Right lobe of liver (tissue), 6 donors: ENCODE results near the gene RNF121. TPM values are rescaled to one million over a fixed set of nuclear protein-coding genes. Genes with fewer than 3 reads are reported as not detected.
"Not testable (repeated sequence)": the region's sequence is repeated elsewhere in the genome, so short reads cannot be mapped to it uniquely, and the experiment has no call there.

Source experiments
- ATAC-seq, 4 donors: fragments of 200-7000 bp; cut with Tn5 transposase; one replicate each; pipeline ENCODE4 v1.9.1; 2020; ENCODE audit warnings: mild to moderate bottlenecking in 4 of 4, moderate library complexity in 4 of 4
- DNase-seq, 3 donors: peaks; one replicate each; pipeline ENCODE4 v3.0.0-alpha.2; 2020
- H3K27ac ChIP-seq, 3 donors: fragments of 200-600 bp; one replicate each; pipeline ENCODE4 v1.8.0; 2022
- H3K27me3 ChIP-seq, 2 donors: fragments of 200-600 bp; one replicate each; pipeline ENCODE4 v1.8.0; 2022
- H3K36me3 ChIP-seq, 4 donors: fragments of 200-600 bp; sonication (generic) in 1 of 4; one replicate each; pipeline versions ENCODE4 v1.5.1 to v1.8.0; 2017 to 2022; ENCODE audit warnings: control low read depth in 1 of 4
- H3K4me1 ChIP-seq, 4 donors: fragments of 200-600 bp; sonication (generic) in 1 of 4; one replicate each; pipeline versions ENCODE4 v1.5.1 to v1.8.0; 2017 to 2022; ENCODE audit warnings: control low read depth in 1 of 4
- H3K4me3 ChIP-seq, 3 donors: fragments of 200-600 bp; one replicate each; pipeline ENCODE4 v1.8.0; 2022
- H3K9me3 ChIP-seq, 4 donors: fragments of 200-600 bp; sonication (generic) in 1 of 4; one replicate each; pipeline versions ENCODE4 v1.5.1 to v1.8.0; 2017 to 2022; ENCODE audit warnings: control low read depth in 1 of 4
- CTCF ChIP-seq, 4 donors: fragments of 200-600 bp in 3 of 4; fragments of 450-650 bp in 1 of 4; IDR thresholded peaks; one replicate each; pipeline versions ENCODE4 v1.5.1 to v1.8.0; 2016 to 2022; ENCODE audit warnings: antibody characterized with exemption in 4 of 4, mild to moderate bottlenecking in 2 of 4
- POLR2A ChIP-seq: fragments of 450-650 bp; IDR thresholded peaks from one replicate; pipeline ENCODE4 v1.6.1; 2017; ENCODE audit warnings: antibody characterized with exemption, mild to moderate bottlenecking
- WGBS: methylation state at CpG from one replicate; pipeline ENCODE4 v1.1.6; 2018; ENCODE audit warnings: low coverage, low lambda C conversion rate; ENCODE audit not compliant: insufficient coverage; ENCODE audit errors: missing lambda C conversion rate; 5-methylcytosine and 5-hydroxymethylcytosine counted together
- intact Hi-C, 2 donors: fragments of 100-400 bp; cut with DNase I; formaldehyde crosslinking; loops; one replicate each; pipeline versions ENCODE4 v1.11.2 to v1.14.1; 2022
- long read RNA-seq: library from polyadenylated mRNA; unstranded; transcript quantifications from one replicate; pipeline ENCODE4 v2.0.0, GENCODE V29; 2019
- total RNA-seq, 6 experiments: library from RNA; depleted of rRNA in 2 of 6; stranded (reverse); fragments of >200 nt in 2 of 6; fragmentation: NEBNext Ultra II Directional in 3 of 6; extraction: Animal tissue kit (Norgen Biotek cat#: 25700) in 3 of 6; gene quantifications; one replicate each; pipeline versions ENCODE4 v1.1.0 to v1.2.4, GENCODE V29; 2016 to 2023
- donor health status: DM: no; HTN: yes; CAD: no.
- donor health status: DM: no; HTN: no; CAD: no.
- donor health status: DM: no; HTN: no; CAD: no.
- donor health status: DM: no; HTN: yes; CAD: no.
- donor health status: DM: no; HTN: yes; CAD: no.

Gene RNF121
- total RNA-seq: 10 to 100 TPM; 14.8 to 23.7 (median 18.9) TPM
- long read RNA-seq, partial matches to known transcripts: 0 of 1 reads
- long read RNA-seq, other reads (novel, unspliced or antisense): 0 of 1 reads

- Histone ChIP-seq H3K27ac (peak within 1 kb of the TSS; percentile 66 to 83 (median 71)), H3K4me1 (peaks cover 0 to 21% (median 7%) of the 10 kb centered on the region in 4 donors)
- intact Hi-C loops: no loop called here
Measured at GRCh38 chr11:71928737-71929443, at the start of gene RNF121. Gene RNF121, plus strand, starts transcription at chr11:71929046. Its CDS starts 16 bp downstream, at chr11:71929062.

GRCh38 chr11:71885806-71886205 is 43.0 kb upstream of the RNF121 start:
- H3K9me3 ChIP-seq, ATAC-seq, H3K27me3 ChIP-seq, H3K4me3 ChIP-seq, intact Hi-C loops, H3K4me1 ChIP-seq, H3K36me3 ChIP-seq, H3K27ac ChIP-seq, DNase-seq: not testable (repeated sequence)
- WGBS: 94% methylated on average over 12 of the region's 12 CpGs

More at GRCh38 chr11:71928737-71929443, at the start of gene RNF121:
- DNase-seq (peak; percentile 96 to 98 (median 97)), ATAC-seq (peak; percentile 98)
- H3K36me3 ChIP-seq: no peaks in the 10 kb centered on the region
- peak; percentile 20 for TF ChIP-seq POLR2A
- TF ChIP-seq CTCF (IDR thresholded peaks at IDR 0.05): no peak
- H3K4me3 ChIP-seq: peak within 1 kb of the TSS; percentile 77 to 88 (median 83)
- no peaks in the 10 kb centered on the region for H3K9me3 ChIP-seq
- WGBS: under 1% methylated on average over 26 of the region's 32 CpGs
- H3K27me3 ChIP-seq: no peaks in the 10 kb centered on the region

GRCh38 chr11:71888335-71889010 is 40.4 kb upstream of the RNF121 start:
- H3K4me3 ChIP-seq, ATAC-seq, intact Hi-C loops, H3K27ac ChIP-seq, H3K36me3 ChIP-seq, H3K9me3 ChIP-seq, H3K27me3 ChIP-seq, DNase-seq, H3K4me1 ChIP-seq: not testable (repeated sequence)
- 86% methylated on average over 10 of the region's 14 CpGs for WGBS

- H3K4me1 ChIP-seq, H3K36me3 ChIP-seq, intact Hi-C loops, H3K27me3 ChIP-seq, H3K9me3 ChIP-seq, DNase-seq, ATAC-seq, H3K4me3 ChIP-seq, H3K27ac ChIP-seq: not testable (repeated sequence)
- 100% methylated on average over 7 of the region's 14 CpGs for WGBS
Measured at GRCh38 chr11:71889181-71889872, 39.5 kb upstream of the RNF121 start.

- no peaks in the 10 kb centered on the region for H3K36me3 ChIP-seq
- no peak for ATAC-seq
- no peaks in the 10 kb centered on the region for H3K9me3 ChIP-seq
- no peak overlapping the region for H3K4me3 ChIP-seq
- no peaks in the 10 kb centered on the region for H3K4me1 ChIP-seq
- no peak overlapping the region for H3K27ac ChIP-seq
- 95% methylated on average over 10 of the region's 12 CpGs for WGBS
- no peaks in the 10 kb centered on the region for H3K27me3 ChIP-seq
- no peak for DNase-seq
- TF ChIP-seq POLR2A: no peak
- TF ChIP-seq CTCF (IDR thresholded peaks at IDR 0.05): no peak
- intact Hi-C loops: no loop called here
Measured at GRCh38 chr11:71895961-71896360, 32.9 kb upstream of the RNF121 start.

- H3K27ac ChIP-seq, H3K27me3 ChIP-seq, H3K4me3 ChIP-seq, ATAC-seq, intact Hi-C loops, H3K9me3 ChIP-seq, DNase-seq, H3K36me3 ChIP-seq, H3K4me1 ChIP-seq: not testable (repeated sequence)
- 83% methylated on average over 6 of the region's 14 CpGs for WGBS
Measured at GRCh38 chr11:71901137-71901536, 27.7 kb upstream of the RNF121 start.
